Endodermal cell (in vitro differentiated cells): ENCODE data around the gene MXD4. TPM values are rescaled to one million over a fixed set of nuclear protein-coding genes. Genes with fewer than 3 reads are reported as not detected.

Source experiments
- DNase-seq: peaks from one replicate; pipeline ENCODE4 v3.0.0-alpha.2; 2017
- H3K27ac ChIP-seq: 2 replicates; pipeline ENCODE4 v1.5.1; 2013; ENCODE audit warnings: mild to moderate bottlenecking, low read depth, low read length, moderate library complexity
- H3K27me3 ChIP-seq: 2 replicates; pipeline ENCODE4 v1.6.1; 2013; ENCODE audit warnings: mild to moderate bottlenecking, low read length, moderate library complexity; ENCODE audit not compliant: insufficient read depth, control insufficient read depth, poor library complexity, severe bottlenecking
- H3K36me3 ChIP-seq: 2 replicates; pipeline ENCODE4 v1.7.0; 2013; ENCODE audit warnings: mild to moderate bottlenecking, low read length, moderate library complexity; ENCODE audit not compliant: control insufficient read depth, insufficient read depth
- H3K4me1 ChIP-seq: one replicate; pipeline ENCODE4 v1.7.0; 2013; ENCODE audit warnings: low read length; ENCODE audit not compliant: control insufficient read depth, insufficient read depth
- H3K4me3 ChIP-seq: 2 replicates; pipeline ENCODE4 v1.5.1; 2013; ENCODE audit warnings: mild to moderate bottlenecking, low read length, moderate library complexity
- H3K9ac ChIP-seq: 2 replicates; pipeline ENCODE4 v1.6.1; 2013; ENCODE audit warnings: mild to moderate bottlenecking, low read length, moderate library complexity; ENCODE audit not compliant: poor library complexity, severe bottlenecking; ENCODE audit errors: extremely low read depth
- H3K9me3 ChIP-seq: 2 replicates; pipeline ENCODE4 v1.6.1; 2013; ENCODE audit warnings: mild to moderate bottlenecking, low read length, moderate library complexity; ENCODE audit not compliant: control insufficient read depth
- H3K27ac Mint-ChIP-seq: 2 replicates; pipeline ENCODE4 v1.8.0; 2020; ENCODE audit warnings: mixed read lengths
- H3K27me3 Mint-ChIP-seq: 2 replicates; pipeline ENCODE4 v1.8.0; 2021; ENCODE audit warnings: mild to moderate bottlenecking, mixed read lengths; ENCODE audit not compliant: insufficient read depth
- H3K36me3 Mint-ChIP-seq: 2 replicates; pipeline ENCODE4 v1.8.0; 2020; ENCODE audit warnings: low read depth, mixed read lengths
- H3K4me1 Mint-ChIP-seq: 2 replicates; pipeline ENCODE4 v1.8.0; 2020; ENCODE audit warnings: mixed read lengths
- H3K4me3 Mint-ChIP-seq: 2 replicates; pipeline ENCODE4 v1.8.0; 2020; ENCODE audit warnings: mild to moderate bottlenecking, moderate library complexity, mixed read lengths
- H3K9me3 Mint-ChIP-seq: 2 replicates; pipeline ENCODE4 v1.8.0; 2020; ENCODE audit warnings: mild to moderate bottlenecking, mixed read lengths
- WGBS, 2 experiments: methylation state at CpG; one replicate each; pipeline versions ENCODE4 v1.1.5 to v1.1.7; 2013; ENCODE audit warnings: missing lambda C conversion rate in 2 of 2, mixed read lengths in 1 of 2; ENCODE audit not compliant: insufficient coverage in 1 of 2, insufficient read length in 1 of 2; 5-methylcytosine and 5-hydroxymethylcytosine counted together
- total RNA-seq, 2 donors: library from RNA; stranded (reverse); fragmentation: NEBNext Ultra II Directional in 1 of 2; extraction: Animal tissue kit (Norgen Biotek cat#: 25700) in 1 of 2; gene quantifications; 2 replicates in 1 of 2; 3 replicates in 1 of 2; pipeline ENCODE4 v1.2.1, GENCODE V29; 2021
- TF ChIP-seq, protein P1 (sequence below): fragments of 200-600 bp; sonication (generic); conservative IDR thresholded peaks from 2 replicates; pipeline ENCODE4 v1.5.0; 2021; ENCODE audit warnings: antibody characterized with exemption, mild to moderate bottlenecking

The MXD4 gene
- total RNA-seq, 2 donors from 2014 or later: 46.0 to 78.8 TPM

- H3K4me3 ChIP-seq: no peak overlapping the region
- H3K9me3 ChIP-seq: no peaks in the 10 kb centered on the region
- H3K36me3 Mint-ChIP-seq: no peaks in the 10 kb centered on the region
- WGBS, 2 experiments: 91 to 94% methylated on average over 10 to 14 of the region's 14 CpGs
- peaks cover 3% of the 10 kb centered on the region for H3K27me3 Mint-ChIP-seq
- DNase-seq: no peak
- H3K36me3 ChIP-seq: no peaks in the 10 kb centered on the region
- TF ChIP-seq, protein P1, sequence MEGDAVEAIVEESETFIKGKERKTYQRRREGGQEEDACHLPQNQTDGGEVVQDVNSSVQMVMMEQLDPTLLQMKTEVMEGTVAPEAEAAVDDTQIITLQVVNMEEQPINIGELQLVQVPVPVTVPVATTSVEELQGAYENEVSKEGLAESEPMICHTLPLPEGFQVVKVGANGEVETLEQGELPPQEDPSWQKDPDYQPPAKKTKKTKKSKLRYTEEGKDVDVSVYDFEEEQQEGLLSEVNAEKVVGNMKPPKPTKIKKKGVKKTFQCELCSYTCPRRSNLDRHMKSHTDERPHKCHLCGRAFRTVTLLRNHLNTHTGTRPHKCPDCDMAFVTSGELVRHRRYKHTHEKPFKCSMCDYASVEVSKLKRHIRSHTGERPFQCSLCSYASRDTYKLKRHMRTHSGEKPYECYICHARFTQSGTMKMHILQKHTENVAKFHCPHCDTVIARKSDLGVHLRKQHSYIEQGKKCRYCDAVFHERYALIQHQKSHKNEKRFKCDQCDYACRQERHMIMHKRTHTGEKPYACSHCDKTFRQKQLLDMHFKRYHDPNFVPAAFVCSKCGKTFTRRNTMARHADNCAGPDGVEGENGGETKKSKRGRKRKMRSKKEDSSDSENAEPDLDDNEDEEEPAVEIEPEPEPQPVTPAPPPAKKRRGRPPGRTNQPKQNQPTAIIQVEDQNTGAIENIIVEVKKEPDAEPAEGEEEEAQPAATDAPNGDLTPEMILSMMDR: no peak
- H3K9ac ChIP-seq: no peak overlapping the region
- H3K27ac ChIP-seq: no peak overlapping the region
- peak overlapping the region; percentile 45 for H3K27ac Mint-ChIP-seq
- H3K4me1 ChIP-seq: no peaks in the 10 kb centered on the region
- no peaks in the 10 kb centered on the region for H3K4me1 Mint-ChIP-seq
- H3K27me3 ChIP-seq: no peaks in the 10 kb centered on the region
- H3K4me3 Mint-ChIP-seq: no peak overlapping the region
- H3K9me3 Mint-ChIP-seq: peaks cover 14% of the 10 kb centered on the region
Measured at GRCh38 chr4:2295900-2296442, 34.1 kb upstream of the MXD4 start.

DNA sequence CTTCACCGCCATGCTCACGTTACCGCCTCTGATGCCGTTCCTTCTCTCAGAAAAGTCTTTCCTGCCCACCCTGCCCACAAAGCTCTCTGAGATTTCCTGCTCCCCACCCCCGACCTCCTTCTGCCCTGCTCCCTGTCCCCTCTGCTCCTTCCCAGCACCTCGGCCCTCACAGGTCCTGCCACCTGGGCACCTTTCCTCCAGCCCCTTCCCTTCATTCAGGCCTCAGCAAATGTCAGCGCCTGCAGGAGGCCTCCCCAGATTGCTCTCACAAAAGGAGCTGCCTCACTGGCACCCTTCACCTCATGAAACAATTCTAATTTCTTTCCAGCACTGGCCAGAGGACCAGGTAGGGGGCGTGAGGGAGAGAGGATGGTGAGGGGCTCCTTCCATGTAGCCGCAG lies 33.6 kb upstream of the MXD4 start:
- DNase-seq: peak; percentile 61
- Mint-ChIP-seq H3K9me3 (peaks cover 14% of the 10 kb centered on the region), H3K27ac (peak overlapping the region; percentile 45), H3K4me3 (no peak overlapping the region), H3K36me3 (no peaks in the 10 kb centered on the region), H3K4me1 (no peaks in the 10 kb centered on the region), H3K27me3 (peaks cover 3% of the 10 kb centered on the region)
- no peak overlapping the region for H3K4me3 ChIP-seq
- H3K27ac ChIP-seq: no peak overlapping the region
- H3K9ac ChIP-seq: no peak overlapping the region
- H3K4me1 ChIP-seq: no peaks in the 10 kb centered on the region
- no peaks in the 10 kb centered on the region for H3K27me3 ChIP-seq
- H3K36me3 ChIP-seq: no peaks in the 10 kb centered on the region
- no peaks in the 10 kb centered on the region for H3K9me3 ChIP-seq
- 91 to 100% methylated on average over 5 to 9 of the region's 9 CpGs for WGBS, 2 experiments
- TF ChIP-seq, protein P1: peak; percentile 32

GRCh38 chr4:2292646-2293108 lies 30.8 kb upstream of the MXD4 start:
- Histone ChIP-seq H3K4me3 (no peak overlapping the region), H3K27me3 (no peaks in the 10 kb centered on the region), H3K27ac (no peak overlapping the region), H3K9ac (no peak overlapping the region), H3K4me1 (no peaks in the 10 kb centered on the region), H3K9me3 (no peaks in the 10 kb centered on the region), H3K36me3 (no peaks in the 10 kb centered on the region)
- peaks cover 11% of the 10 kb centered on the region for H3K9me3 Mint-ChIP-seq
- DNase-seq: no peak
- H3K36me3 Mint-ChIP-seq: no peaks in the 10 kb centered on the region
- 84 to 94% methylated on average over 3 to 6 of the region's 6 CpGs for WGBS, 2 experiments
- no peaks in the 10 kb centered on the region for H3K4me1 Mint-ChIP-seq
- TF ChIP-seq, protein P1: no peak
- H3K27ac Mint-ChIP-seq: no peak overlapping the region
- H3K27me3 Mint-ChIP-seq: peaks cover 1% of the 10 kb centered on the region
- no peak overlapping the region for H3K4me3 Mint-ChIP-seq
